Measurements from ENCODE around the gene PARP14.

DNA sequence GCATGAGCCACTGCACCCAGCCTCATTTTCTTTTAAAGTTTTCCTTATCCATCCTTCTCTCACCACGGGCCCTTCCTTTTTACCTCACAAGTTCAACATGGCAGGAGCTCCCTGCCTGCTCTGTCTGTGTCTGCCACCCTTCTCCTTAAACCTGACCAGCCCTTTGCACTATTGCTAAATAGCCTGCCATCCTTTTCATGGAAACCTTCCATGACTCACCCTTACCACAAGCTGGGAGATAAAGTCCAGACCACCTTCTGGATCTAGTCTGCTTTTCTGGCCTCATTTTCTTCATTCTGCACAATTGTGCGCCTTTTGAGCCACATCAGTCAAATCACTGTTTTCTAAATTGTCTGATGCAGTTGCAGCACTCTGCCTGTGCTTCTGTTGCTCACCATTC is 8.9 kb downstream of the PARP14 start:
- TF ChIP-seq CTCF (IDR thresholded peaks at IDR 0.05; ENCODE audit: low read depth, low read length), result no peak
- no peak for TF ChIP-seq EZH2phosphoT487 (IDR thresholded peaks at IDR 0.05; ENCODE audit: low read depth)

All from OCI-LY3 (cell line).